ENCODE results near the gene FBXL15. TPM values are rescaled to one million over a fixed set of nuclear protein-coding genes. Genes with fewer than 3 reads are reported as not detected.

Gene FBXL15
- total and polyA plus RNA-seq, 2 of the 13 experiments (the other 11 are each of a cell fraction or from before 2014, with no cell fraction given): 4.3 to 8.3 TPM

DNA sequence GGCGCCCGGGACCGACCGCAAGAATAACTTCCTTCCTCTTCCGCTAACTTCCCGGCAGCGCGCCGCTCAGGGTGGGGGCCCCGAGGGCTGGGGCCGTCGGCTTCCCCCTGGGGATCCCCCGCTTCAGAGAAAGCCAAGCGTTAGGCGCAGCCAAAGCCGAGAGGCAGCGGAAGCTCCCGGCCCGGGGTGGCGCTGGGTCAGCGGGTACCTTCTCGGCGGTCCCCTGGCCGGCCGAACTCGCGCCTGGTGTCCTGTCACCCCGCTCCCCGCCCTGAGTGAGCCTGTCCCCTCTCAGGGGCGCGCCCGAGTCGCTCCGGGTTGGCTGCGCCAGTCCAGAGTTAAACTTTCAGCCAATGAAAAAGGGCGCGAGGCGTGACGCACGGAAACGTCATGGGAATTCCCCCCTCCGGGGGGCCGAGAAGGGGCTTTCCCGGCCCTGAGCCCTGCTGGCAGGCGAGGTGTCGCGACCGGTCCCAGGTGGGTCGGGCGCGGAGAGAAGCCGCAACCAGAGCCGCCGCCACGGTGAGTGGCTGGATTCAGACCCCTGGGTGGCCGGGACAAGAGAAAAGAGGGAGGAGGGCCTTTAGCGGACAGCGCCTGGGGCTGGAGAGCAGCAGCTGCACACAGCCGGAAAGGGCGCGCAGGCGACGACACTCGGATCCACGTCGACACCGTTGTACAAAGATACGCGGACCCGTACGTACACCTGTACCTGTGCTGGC, 26.4 kb upstream of the FBXL15 start (continued):
- TF ChIP-seq, protein P1, sequence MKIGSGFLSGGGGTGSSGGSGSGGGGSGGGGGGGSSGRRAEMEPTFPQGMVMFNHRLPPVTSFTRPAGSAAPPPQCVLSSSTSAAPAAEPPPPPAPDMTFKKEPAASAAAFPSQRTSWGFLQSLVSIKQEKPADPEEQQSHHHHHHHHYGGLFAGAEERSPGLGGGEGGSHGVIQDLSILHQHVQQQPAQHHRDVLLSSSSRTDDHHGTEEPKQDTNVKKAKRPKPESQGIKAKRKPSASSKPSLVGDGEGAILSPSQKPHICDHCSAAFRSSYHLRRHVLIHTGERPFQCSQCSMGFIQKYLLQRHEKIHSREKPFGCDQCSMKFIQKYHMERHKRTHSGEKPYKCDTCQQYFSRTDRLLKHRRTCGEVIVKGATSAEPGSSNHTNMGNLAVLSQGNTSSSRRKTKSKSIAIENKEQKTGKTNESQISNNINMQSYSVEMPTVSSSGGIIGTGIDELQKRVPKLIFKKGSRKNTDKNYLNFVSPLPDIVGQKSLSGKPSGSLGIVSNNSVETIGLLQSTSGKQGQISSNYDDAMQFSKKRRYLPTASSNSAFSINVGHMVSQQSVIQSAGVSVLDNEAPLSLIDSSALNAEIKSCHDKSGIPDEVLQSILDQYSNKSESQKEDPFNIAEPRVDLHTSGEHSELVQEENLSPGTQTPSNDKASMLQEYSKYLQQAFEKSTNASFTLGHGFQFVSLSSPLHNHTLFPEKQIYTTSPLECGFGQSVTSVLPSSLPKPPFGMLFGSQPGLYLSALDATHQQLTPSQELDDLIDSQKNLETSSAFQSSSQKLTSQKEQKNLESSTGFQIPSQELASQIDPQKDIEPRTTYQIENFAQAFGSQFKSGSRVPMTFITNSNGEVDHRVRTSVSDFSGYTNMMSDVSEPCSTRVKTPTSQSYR (CRISPR knock-in tag; IDR thresholded peaks at IDR 0.05; ENCODE audit: borderline replicate concordance): peak; percentile 23; the same call in 1 of the 2 replicates
- TF ChIP-seq, protein P2, sequence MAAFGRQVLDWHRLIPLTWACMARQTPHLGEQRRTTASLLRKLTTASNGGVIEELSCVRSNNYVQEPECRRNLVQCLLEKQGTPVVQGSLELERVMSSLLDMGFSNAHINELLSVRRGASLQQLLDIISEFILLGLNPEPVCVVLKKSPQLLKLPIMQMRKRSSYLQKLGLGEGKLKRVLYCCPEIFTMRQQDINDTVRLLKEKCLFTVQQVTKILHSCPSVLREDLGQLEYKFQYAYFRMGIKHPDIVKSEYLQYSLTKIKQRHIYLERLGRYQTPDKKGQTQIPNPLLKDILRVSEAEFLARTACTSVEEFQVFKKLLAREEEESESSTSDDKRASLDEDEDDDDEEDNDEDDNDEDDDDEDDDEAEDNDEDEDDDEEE (CRISPR knock-in tag; IDR thresholded peaks at IDR 0.05): peak; percentile 66; the same call in 1 of the 2 replicates
- TF ChIP-seq ZNF3 (CRISPR knock-in tag; IDR thresholded peaks at IDR 0.05): no peak
- no peak; the same call in 1 of the 2 replicates for TF ChIP-seq ZNF775 (CRISPR knock-in tag; IDR thresholded peaks at IDR 0.05; ENCODE audit: borderline replicate concordance)
- TF ChIP-seq EED (CRISPR knock-in tag; IDR thresholded peaks at IDR 0.05): no peak
- TF ChIP-seq ZNF75D (CRISPR knock-in tag; IDR thresholded peaks at IDR 0.05; ENCODE audit: borderline replicate concordance): no peak
- peak; percentile 32; the same call in 1 of the 2 replicates for TF ChIP-seq ZNF274 (CRISPR knock-in tag; IDR thresholded peaks at IDR 0.05)
- no peak for TF ChIP-seq NR2F6 (IDR thresholded peaks at IDR 0.05)
- peak; percentile 1; the same call in 1 of the 2 replicates for TF ChIP-seq NR2F6 (CRISPR knock-in tag; IDR thresholded peaks at IDR 0.05)
- TF ChIP-seq, protein P3, sequence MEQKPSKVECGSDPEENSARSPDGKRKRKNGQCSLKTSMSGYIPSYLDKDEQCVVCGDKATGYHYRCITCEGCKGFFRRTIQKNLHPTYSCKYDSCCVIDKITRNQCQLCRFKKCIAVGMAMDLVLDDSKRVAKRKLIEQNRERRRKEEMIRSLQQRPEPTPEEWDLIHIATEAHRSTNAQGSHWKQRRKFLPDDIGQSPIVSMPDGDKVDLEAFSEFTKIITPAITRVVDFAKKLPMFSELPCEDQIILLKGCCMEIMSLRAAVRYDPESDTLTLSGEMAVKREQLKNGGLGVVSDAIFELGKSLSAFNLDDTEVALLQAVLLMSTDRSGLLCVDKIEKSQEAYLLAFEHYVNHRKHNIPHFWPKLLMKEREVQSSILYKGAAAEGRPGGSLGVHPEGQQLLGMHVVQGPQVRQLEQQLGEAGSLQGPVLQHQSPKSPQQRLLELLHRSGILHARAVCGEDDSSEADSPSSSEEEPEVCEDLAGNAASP (CRISPR knock-in tag; IDR thresholded peaks at IDR 0.05; ENCODE audit: borderline replicate concordance): no peak; the same call in 1 of the 2 replicates
- peak; percentile 96 for TF ChIP-seq HOXA3 (CRISPR knock-in tag; IDR thresholded peaks at IDR 0.05)
- no peak for TF ChIP-seq ZNF34 (CRISPR knock-in tag; IDR thresholded peaks at IDR 0.05; ENCODE audit: borderline replicate concordance)
- 0 out of 2 replicates have a peak, but pooled peaks have one; percentile 38 for TF ChIP-seq ISX (CRISPR knock-in tag; conservative IDR thresholded peaks at IDR 0.05)
- no peak for TF ChIP-seq NR3C1 (CRISPR knock-in tag; IDR thresholded peaks at IDR 0.05)
- no peak for TF ChIP-seq FOXO1 (CRISPR knock-in tag; IDR thresholded peaks at IDR 0.05)
- 0 out of 2 replicates have a peak, but pooled peaks have one; percentile 29 for TF ChIP-seq ZNF256 (CRISPR knock-in tag; conservative IDR thresholded peaks at IDR 0.05)
- TF ChIP-seq, protein P4, sequence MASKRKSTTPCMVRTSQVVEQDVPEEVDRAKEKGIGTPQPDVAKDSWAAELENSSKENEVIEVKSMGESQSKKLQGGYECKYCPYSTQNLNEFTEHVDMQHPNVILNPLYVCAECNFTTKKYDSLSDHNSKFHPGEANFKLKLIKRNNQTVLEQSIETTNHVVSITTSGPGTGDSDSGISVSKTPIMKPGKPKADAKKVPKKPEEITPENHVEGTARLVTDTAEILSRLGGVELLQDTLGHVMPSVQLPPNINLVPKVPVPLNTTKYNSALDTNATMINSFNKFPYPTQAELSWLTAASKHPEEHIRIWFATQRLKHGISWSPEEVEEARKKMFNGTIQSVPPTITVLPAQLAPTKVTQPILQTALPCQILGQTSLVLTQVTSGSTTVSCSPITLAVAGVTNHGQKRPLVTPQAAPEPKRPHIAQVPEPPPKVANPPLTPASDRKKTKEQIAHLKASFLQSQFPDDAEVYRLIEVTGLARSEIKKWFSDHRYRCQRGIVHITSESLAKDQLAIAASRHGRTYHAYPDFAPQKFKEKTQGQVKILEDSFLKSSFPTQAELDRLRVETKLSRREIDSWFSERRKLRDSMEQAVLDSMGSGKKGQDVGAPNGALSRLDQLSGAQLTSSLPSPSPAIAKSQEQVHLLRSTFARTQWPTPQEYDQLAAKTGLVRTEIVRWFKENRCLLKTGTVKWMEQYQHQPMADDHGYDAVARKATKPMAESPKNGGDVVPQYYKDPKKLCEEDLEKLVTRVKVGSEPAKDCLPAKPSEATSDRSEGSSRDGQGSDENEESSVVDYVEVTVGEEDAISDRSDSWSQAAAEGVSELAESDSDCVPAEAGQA (IDR thresholded peaks at IDR 0.05; ENCODE audit: low read depth): peak; percentile 84
- TF ChIP-seq, protein P4 (CRISPR knock-in tag; IDR thresholded peaks at IDR 0.05; ENCODE audit: borderline replicate concordance): peak; percentile 47; the same call in 1 of the 2 replicates
- peak; percentile 60; the same call in 1 of the 2 replicates for TF ChIP-seq ZNF567 (CRISPR knock-in tag; IDR thresholded peaks at IDR 0.05; ENCODE audit: borderline replicate concordance)

All from HepG2 (cell line).